Subcutaneous adipose tissue (tissue), 4 donors: ENCODE measurements around the gene NAB2. TPM values are rescaled to one million over a fixed set of nuclear protein-coding genes. Genes with fewer than 3 reads are reported as not detected.

ENCODE experiments used
- CTCF ChIP-seq: fragments of 450-650 bp; IDR thresholded peaks from one replicate; pipeline ENCODE4 v1.5.1; 2016; ENCODE audit warnings: low read depth, mild to moderate bottlenecking, control low read depth, antibody characterized with exemption, moderate library complexity
- total RNA-seq, 4 donors: library from RNA; depleted of rRNA; stranded (reverse); fragments of >200 nt; gene quantifications; one replicate each; pipeline ENCODE4 v1.1.0, GENCODE V29; 2016

NAB2 gene
- total RNA-seq, 4 donors from 2014 or later = 4.9 to 19.7 (median 13.7) TPM

GRCh38 chr12:57089271-57090245, 644 bp downstream of the NAB2 start:
- TF ChIP-seq CTCF = no peak

- no peak for TF ChIP-seq CTCF
Measured at GRCh38 chr12:57090490-57090889, 1.6 kb downstream of the NAB2 start.

GRCh38 chr12:57090924-57091637, 2.2 kb downstream of the NAB2 start:
- no peak for TF ChIP-seq CTCF

- TF ChIP-seq CTCF = no peak
Measured at GRCh38 chr12:57091638-57092528, 3.0 kb downstream of the NAB2 start.

- TF ChIP-seq CTCF = no peak
Measured at GRCh38 chr12:57092529-57092862, 3.6 kb downstream of the NAB2 start.

- no peak for TF ChIP-seq CTCF
Measured at GRCh38 chr12:57092876-57093414, 4.0 kb downstream of the NAB2 start.
